K562 (cell line): ENCODE measurements around the gene CCDC97. TPM values are rescaled to one million over a fixed set of nuclear protein-coding genes. Genes with fewer than 3 reads are reported as not detected.

Experiments
- ARNT ChIP-seq, 2 experiments: fragments of 450-650 bp; IDR thresholded peaks; 2 replicates each; pipeline ENCODE4 v1.6.1; 2016; ENCODE audit warnings: mild to moderate bottlenecking in 1 of 2
- FOXK2 ChIP-seq, 2 experiments: fragments of 450-650 bp; IDR thresholded peaks in 1 of 2; conservative IDR thresholded peaks in 1 of 2; 2 replicates each; pipeline ENCODE4 v1.6.1; 2016; ENCODE audit warnings: low read depth in 2 of 2, mild to moderate bottlenecking in 1 of 2
- GATAD2A ChIP-seq: fragments of 450-650 bp; IDR thresholded peaks from 2 replicates; pipeline ENCODE4 v1.6.1; 2017
- HES1 ChIP-seq: fragments of 450-650 bp; IDR thresholded peaks from 2 replicates; pipeline ENCODE4 v1.6.1; 2016; ENCODE audit warnings: low read depth, mild to moderate bottlenecking, moderate library complexity
- KDM1A ChIP-seq, 2 experiments: fragments of 450-650 bp; IDR thresholded peaks; 2 replicates each; pipeline ENCODE4 v1.6.1; 2016; ENCODE audit warnings: mild to moderate bottlenecking in 2 of 2
- L3MBTL2 ChIP-seq: fragments of 450-650 bp; IDR thresholded peaks from 2 replicates; pipeline ENCODE4 v1.6.1; 2016; ENCODE audit warnings: mild to moderate bottlenecking, moderate library complexity
- LEF1 ChIP-seq: fragments of 450-650 bp; IDR thresholded peaks from 2 replicates; pipeline ENCODE4 v1.6.1; 2016; ENCODE audit warnings: mild to moderate bottlenecking
- MAFF ChIP-seq: IDR thresholded peaks from 2 replicates; pipeline ENCODE4 v1.6.1; 2012; ENCODE audit warnings: low read length, improper control_type of control experiment
- MEIS2 ChIP-seq: fragments of 450-650 bp; IDR thresholded peaks from 2 replicates; pipeline ENCODE4 v1.6.1; 2014; ENCODE audit warnings: mild to moderate bottlenecking; ENCODE audit not compliant: partially characterized antibody
- NCOA4 ChIP-seq: fragments of 450-650 bp; IDR thresholded peaks from 2 replicates; pipeline ENCODE4 v1.6.1; 2018; ENCODE audit warnings: mild to moderate bottlenecking; ENCODE audit not compliant: partially characterized antibody
- RNF2 ChIP-seq: sonication (generic); IDR thresholded peaks from 2 replicates; pipeline ENCODE4 v1.6.1; 2016
- SETDB1 ChIP-seq: IDR thresholded peaks from one replicate; pipeline ENCODE4 v1.6.1; 2012; ENCODE audit warnings: low read length, control low read depth, inconsistent platforms
- SIRT6 ChIP-seq: IDR thresholded peaks from one replicate; pipeline ENCODE4 v1.6.1; 2012; ENCODE audit warnings: low read depth, mild to moderate bottlenecking, control low read depth, inconsistent platforms, low read length, moderate library complexity
- STAT5A ChIP-seq: IDR thresholded peaks from 2 replicates; pipeline ENCODE4 v1.6.1; 2012; ENCODE audit warnings: low read length, inconsistent platforms, borderline replicate concordance
- ZNF121 ChIP-seq: sonication (generic); formaldehyde crosslinking; conservative IDR thresholded peaks from 2 replicates; pipeline ENCODE4 v1.8.0; 2022; ENCODE audit warnings: missing genetic modification reagents
- ZNF76 ChIP-seq: fragments of 250-450 bp; sonication (Bioruptor Pico); IDR thresholded peaks from 2 replicates; pipeline ENCODE4 v1.4.0; 2020; ENCODE audit warnings: mild to moderate bottlenecking, moderate library complexity, borderline replicate concordance
- polyA plus RNA-seq, 8 experiments: library from polyadenylated mRNA; depleted of rRNA in 4 of 8; stranded (reverse) in 5 of 8; unstranded in 3 of 8; fragments of >200 nt; fragmentation: Nextera tagmentation in 2 of 8; fragmentation: Illumina TruSeq in 1 of 8; extraction: Ambion mirVana in 2 of 8; extraction: Trizol in 1 of 8; gene quantifications; 2 replicates each; pipeline versions ENCODE4 v1.2.1 to v1.2.3, GENCODE V29; 2011 to 2014; ENCODE audit warnings: inconsistent platforms in 1 of 8, missing spikeins in 1 of 8
- total RNA-seq, 7 experiments: library from RNA; depleted of rRNA in 6 of 7; stranded (reverse); fragments of >200 nt in 6 of 7; fragmentation: Illumina TruSeq in 2 of 7; extraction: Trizol in 2 of 7; gene quantifications; 2 replicates each; pipeline versions ENCODE4 v1.2.1 to v1.2.3, GENCODE V29; 2011 to 2021; ENCODE audit warnings: low replicate concordance in 1 of 7
- TF ChIP-seq, protein P1 (sequence below): fragments of 450-650 bp; conservative IDR thresholded peaks from 2 replicates; pipeline ENCODE4 v1.6.1; 2016; ENCODE audit warnings: missing genetic modification characterization, low read depth, mild to moderate bottlenecking, control low read depth, missing compliant biosample characterization

CCDC97 gene
- total and polyA plus RNA-seq, 9 of the 15 experiments (the other 6 are each of a cell fraction or from before 2014, with no cell fraction given), result 0.60 to 16.5 (median 7.0) TPM

- no peak for TF ChIP-seq SIRT6
- TF ChIP-seq ZNF76 (CRISPR knock-in tag), result no peak
- peak; percentile 59 for TF ChIP-seq MEIS2
- TF ChIP-seq KDM1A (IDR thresholded peaks at IDR 0.05), result peak; percentile 80 to 83
- TF ChIP-seq RNF2, result peak; percentile 70
- TF ChIP-seq ZNF121 (CRISPR knock-in tag), result peak; percentile 59
- peak; percentile 72 for TF ChIP-seq MAFF
- TF ChIP-seq ARNT (IDR thresholded peaks at IDR 0.05), result peak; percentile 31 to 85; a peak in 3 of 4 replicates
- TF ChIP-seq GATAD2A, result peak; percentile 47; the same call in 1 of the 2 replicates
- no peak for TF ChIP-seq NCOA4
- peak in 1 of 2 experiments; percentile 49; a peak in 2 of 4 replicates for TF ChIP-seq FOXK2 (conservative IDR thresholded peaks at IDR 0.05 in 1 of 2, IDR thresholded peaks at IDR 0.05 in 1 of 2; ENCODE audit: low read depth in 2 of 2)
- peak; percentile 86 for TF ChIP-seq L3MBTL2
- peak; percentile 35; the same call in 1 of the 2 replicates for TF ChIP-seq HES1
- peak; percentile 84 for TF ChIP-seq LEF1
- TF ChIP-seq STAT5A, result 0 out of 2 replicates have a peak, but pooled peaks have one; percentile 17
- TF ChIP-seq, protein P1, sequence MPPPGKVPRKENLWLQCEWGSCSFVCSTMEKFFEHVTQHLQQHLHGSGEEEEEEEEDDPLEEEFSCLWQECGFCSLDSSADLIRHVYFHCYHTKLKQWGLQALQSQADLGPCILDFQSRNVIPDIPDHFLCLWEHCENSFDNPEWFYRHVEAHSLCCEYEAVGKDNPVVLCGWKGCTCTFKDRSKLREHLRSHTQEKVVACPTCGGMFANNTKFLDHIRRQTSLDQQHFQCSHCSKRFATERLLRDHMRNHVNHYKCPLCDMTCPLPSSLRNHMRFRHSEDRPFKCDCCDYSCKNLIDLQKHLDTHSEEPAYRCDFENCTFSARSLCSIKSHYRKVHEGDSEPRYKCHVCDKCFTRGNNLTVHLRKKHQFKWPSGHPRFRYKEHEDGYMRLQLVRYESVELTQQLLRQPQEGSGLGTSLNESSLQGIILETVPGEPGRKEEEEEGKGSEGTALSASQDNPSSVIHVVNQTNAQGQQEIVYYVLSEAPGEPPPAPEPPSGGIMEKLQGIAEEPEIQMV (tag), result no peak
- no peak for TF ChIP-seq SETDB1
These were observed 57.9 kb downstream of the CCDC97 start (continued) for GRCh38 chr19:41367848-41368301.
